Activated CD8-positive, alpha-beta memory T cell treated with anti-CD3 and anti-CD28 coated beads, Interleukin-2, amount 50 U/mL, for 24 hours (primary cell): ENCODE measurements around the gene MPZL2.

ENCODE experiments used
- DNase-seq: peaks from one replicate; pipeline ENCODE4 v3.0.0-alpha.2; 2020; ENCODE audit errors: extremely low read depth

The MPZL2 gene

GRCh38 chr11:118243161-118243560 lies 20.9 kb downstream of the MPZL2 start:
- DNase-seq = no peak

- DNase-seq = no peak
These were observed 22.4 kb downstream of the MPZL2 start for GRCh38 chr11:118241764-118242098.

- DNase-seq = peak; percentile 53
These were observed 22.9 kb downstream of the MPZL2 start for GRCh38 chr11:118240999-118241763.

GRCh38 chr11:118239509-118240205 lies 24.4 kb downstream of the MPZL2 start:
- no peak for DNase-seq

GRCh38 chr11:118238929-118239328 lies 25.2 kb downstream of the MPZL2 start:
- DNase-seq = no peak

- no peak for DNase-seq
These were observed 25.7 kb downstream of the MPZL2 start for GRCh38 chr11:118238421-118238820.

- DNase-seq = no peak
These were observed 27.9 kb downstream of the MPZL2 start for GRCh38 chr11:118236170-118236569.

- no peak for DNase-seq
These were observed 29.3 kb downstream of the MPZL2 start for GRCh38 chr11:118234833-118235232.

GRCh38 chr11:118233850-118234249 lies 30.2 kb downstream of the MPZL2 start:
- DNase-seq = no peak

- DNase-seq = no peak
These were observed 30.7 kb downstream of the MPZL2 start for GRCh38 chr11:118233377-118233776.

- no peak for DNase-seq
These were observed 31.4 kb downstream of the MPZL2 start for GRCh38 chr11:118232659-118233058.

- no peak for DNase-seq
These were observed 32.6 kb downstream of the MPZL2 start for GRCh38 chr11:118231461-118231860.

- no peak for DNase-seq
These were observed 34.0 kb downstream of the MPZL2 start for GRCh38 chr11:118230088-118230487.

- DNase-seq = no peak
These were observed 34.7 kb downstream of the MPZL2 start for GRCh38 chr11:118229274-118229847.

- no peak for DNase-seq
These were observed 36.0 kb downstream of the MPZL2 start for GRCh38 chr11:118227865-118228785.

GRCh38 chr11:118226781-118227180 lies 37.3 kb downstream of the MPZL2 start:
- no peak for DNase-seq

GRCh38 chr11:118226296-118226695 lies 37.8 kb downstream of the MPZL2 start:
- no peak for DNase-seq

GRCh38 chr11:118224511-118225188 lies 39.4 kb downstream of the MPZL2 start, which contains the start of gene JAML:
JAML (minus strand) TSS chr11:118225011; CDS start chr11:118214866, 10,145 bp downstream.
- peak; percentile 39 for DNase-seq

- no peak for DNase-seq
These were observed 40.1 kb downstream of the MPZL2 start for GRCh38 chr11:118223992-118224391.

GRCh38 chr11:118223570-118223969 lies 40.5 kb downstream of the MPZL2 start:
- no peak for DNase-seq

GRCh38 chr11:118222437-118222836 lies 41.7 kb downstream of the MPZL2 start:
- DNase-seq = no peak
